Measurements from ENCODE around the gene RAB44.

DNA sequence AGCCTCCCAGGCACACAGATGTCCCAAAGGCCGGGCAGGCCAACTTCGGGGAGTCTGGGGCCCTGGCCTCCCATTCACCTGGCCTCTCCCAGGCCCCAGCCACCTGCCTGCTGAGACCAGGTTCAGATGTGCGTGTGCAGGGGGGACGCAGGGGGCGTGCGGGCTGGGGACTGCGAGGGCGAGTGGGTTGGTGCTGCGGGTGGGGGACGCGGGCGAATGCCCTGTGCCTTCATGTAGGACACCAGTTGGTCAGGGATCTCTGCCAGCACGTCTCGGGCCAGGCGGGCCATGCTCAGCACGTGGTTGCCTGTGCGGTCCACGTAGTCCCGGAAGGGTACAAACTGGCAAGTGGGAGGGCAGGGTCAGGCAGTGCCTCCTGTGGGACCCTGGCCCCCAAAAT is 44.5 kb downstream of the RAB44 start:
- TF ChIP-seq FOXJ3 (CRISPR knock-in tag; IDR thresholded peaks at IDR 0.05) (no peak), NRF1 (conservative IDR thresholded peaks at IDR 0.05 in 1 of 2, IDR thresholded peaks at IDR 0.05 in 1 of 2) (no peak), FOXP1 (CRISPR knock-in tag; IDR thresholded peaks at IDR 0.05) (no peak), ARNT (IDR thresholded peaks at IDR 0.05) (no peak), POLR2A (conservative IDR thresholded peaks at IDR 0.05) (no peak)
- TF ChIP-seq, protein P1, sequence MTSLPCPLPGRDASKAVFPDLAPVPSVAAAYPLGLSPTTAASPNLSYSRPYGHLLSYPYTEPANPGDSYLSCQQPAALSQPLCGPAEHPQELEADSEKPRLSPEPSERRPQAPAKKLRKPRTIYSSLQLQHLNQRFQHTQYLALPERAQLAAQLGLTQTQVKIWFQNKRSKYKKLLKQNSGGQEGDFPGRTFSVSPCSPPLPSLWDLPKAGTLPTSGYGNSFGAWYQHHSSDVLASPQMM (CRISPR knock-in tag; IDR thresholded peaks at IDR 0.05), result no peak

Measured in K562 (cell line).